ENCODE data around the gene NFE2L1.
"Not testable (repeated sequence)": the region's sequence is repeated elsewhere in the genome, so short reads cannot be mapped to it uniquely, and the experiment has no call there.

NFE2L1 gene

DNA sequence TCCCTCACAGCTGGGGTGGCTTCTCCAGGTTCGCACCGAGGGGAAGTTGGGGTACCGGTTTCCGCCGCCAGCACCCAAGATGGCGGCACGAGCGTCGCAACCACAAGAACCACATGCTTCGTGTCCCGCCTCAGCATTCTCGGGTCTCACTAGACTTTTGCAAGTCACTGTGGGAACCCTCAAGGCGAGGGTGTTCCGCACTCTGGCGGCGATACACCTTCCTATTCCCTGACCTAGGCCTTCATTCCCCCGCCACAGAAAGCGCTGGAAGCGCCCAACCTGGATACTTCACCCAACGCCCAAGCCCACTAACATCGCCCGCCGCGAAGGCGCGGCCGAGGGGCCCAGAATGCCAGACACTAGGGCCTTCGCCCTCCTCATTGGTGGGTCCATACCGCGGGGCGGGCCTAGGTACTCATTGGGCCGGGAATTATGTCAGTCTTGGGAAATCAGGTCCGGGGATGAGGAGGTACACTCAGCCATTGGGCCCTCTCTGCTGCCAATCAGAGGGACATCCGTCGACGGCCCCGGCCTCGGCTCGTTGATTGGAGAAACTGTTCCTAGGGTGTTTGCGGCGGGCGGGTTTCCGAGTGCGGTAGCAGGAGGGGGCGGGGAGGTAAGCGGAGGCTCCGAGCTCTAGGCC, at the start of gene NFE2L1:
Gene NFE2L1, plus strand, starts transcription at position 619 of the 643 bp plus-strand sequence. CDS start 2,760 bp downstream, outside the sequence.
- Mint-ChIP-seq H3K36me3 (ENCODE audit: low read depth) (peaks cover 20% of the 10 kb centered on the region), H3K9me3 (no peaks in the 10 kb centered on the region), H3K27ac (peak within 1 kb of the TSS; percentile 98 to 99 (median 99)), H3K4me1 (peaks cover 60% of the 10 kb centered on the region), H3K27me3 (ENCODE audit: low read depth) (no peaks in the 10 kb centered on the region), H3K4me3 (peak within 1 kb of the TSS; percentile 90 to 97 (median 92))
- TF ChIP-seq, protein P1, sequence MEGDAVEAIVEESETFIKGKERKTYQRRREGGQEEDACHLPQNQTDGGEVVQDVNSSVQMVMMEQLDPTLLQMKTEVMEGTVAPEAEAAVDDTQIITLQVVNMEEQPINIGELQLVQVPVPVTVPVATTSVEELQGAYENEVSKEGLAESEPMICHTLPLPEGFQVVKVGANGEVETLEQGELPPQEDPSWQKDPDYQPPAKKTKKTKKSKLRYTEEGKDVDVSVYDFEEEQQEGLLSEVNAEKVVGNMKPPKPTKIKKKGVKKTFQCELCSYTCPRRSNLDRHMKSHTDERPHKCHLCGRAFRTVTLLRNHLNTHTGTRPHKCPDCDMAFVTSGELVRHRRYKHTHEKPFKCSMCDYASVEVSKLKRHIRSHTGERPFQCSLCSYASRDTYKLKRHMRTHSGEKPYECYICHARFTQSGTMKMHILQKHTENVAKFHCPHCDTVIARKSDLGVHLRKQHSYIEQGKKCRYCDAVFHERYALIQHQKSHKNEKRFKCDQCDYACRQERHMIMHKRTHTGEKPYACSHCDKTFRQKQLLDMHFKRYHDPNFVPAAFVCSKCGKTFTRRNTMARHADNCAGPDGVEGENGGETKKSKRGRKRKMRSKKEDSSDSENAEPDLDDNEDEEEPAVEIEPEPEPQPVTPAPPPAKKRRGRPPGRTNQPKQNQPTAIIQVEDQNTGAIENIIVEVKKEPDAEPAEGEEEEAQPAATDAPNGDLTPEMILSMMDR (IDR thresholded peaks at IDR 0.05; ENCODE audit: unreplicated experiment in 3 of 3), result no peak

GRCh38 chr17:47999582-47999981, 48.6 kb upstream of the NFE2L1 start:
- Mint-ChIP-seq H3K4me3 (no peak overlapping the region), H3K9me3 (no peaks in the 10 kb centered on the region), H3K4me1 (peaks cover 68% of the 10 kb centered on the region), H3K27me3 (ENCODE audit: low read depth) (peaks cover 21% of the 10 kb centered on the region), H3K36me3 (ENCODE audit: low read depth) (no peaks in the 10 kb centered on the region), H3K27ac (peak overlapping the region; percentile 62 to 77 (median 74))
- TF ChIP-seq, protein P1 (IDR thresholded peaks at IDR 0.05; ENCODE audit: unreplicated experiment in 3 of 3), result no peak

- no peak overlapping the region for H3K4me3 Mint-ChIP-seq
- H3K27me3 Mint-ChIP-seq (ENCODE audit: low read depth), result peaks cover 13% of the 10 kb centered on the region
- no peaks in the 10 kb centered on the region for H3K9me3 Mint-ChIP-seq
- TF ChIP-seq, protein P1 (IDR thresholded peaks at IDR 0.05; ENCODE audit: unreplicated experiment in 3 of 3), result no peak
- H3K27ac Mint-ChIP-seq, result peak overlapping the region in 2 of 3 experiments; percentile 71 to 87
- no peaks in the 10 kb centered on the region for H3K36me3 Mint-ChIP-seq (ENCODE audit: low read depth)
- peaks cover 69% of the 10 kb centered on the region for H3K4me1 Mint-ChIP-seq
Observed at GRCh38 chr17:48001197-48001596, 47.0 kb upstream of the NFE2L1 start.

- H3K9me3 Mint-ChIP-seq; H3K36me3 Mint-ChIP-seq (ENCODE audit: low read depth); H3K4me3 Mint-ChIP-seq; H3K27me3 Mint-ChIP-seq (ENCODE audit: low read depth): not testable (repeated sequence)
- Mint-ChIP-seq H3K27ac (peak overlapping the region in 2 of 3 experiments; percentile 71 to 87), H3K4me1 (peaks cover 67% of the 10 kb centered on the region)
Observed at GRCh38 chr17:48001657-48002056, 46.5 kb upstream of the NFE2L1 start.

DNA sequence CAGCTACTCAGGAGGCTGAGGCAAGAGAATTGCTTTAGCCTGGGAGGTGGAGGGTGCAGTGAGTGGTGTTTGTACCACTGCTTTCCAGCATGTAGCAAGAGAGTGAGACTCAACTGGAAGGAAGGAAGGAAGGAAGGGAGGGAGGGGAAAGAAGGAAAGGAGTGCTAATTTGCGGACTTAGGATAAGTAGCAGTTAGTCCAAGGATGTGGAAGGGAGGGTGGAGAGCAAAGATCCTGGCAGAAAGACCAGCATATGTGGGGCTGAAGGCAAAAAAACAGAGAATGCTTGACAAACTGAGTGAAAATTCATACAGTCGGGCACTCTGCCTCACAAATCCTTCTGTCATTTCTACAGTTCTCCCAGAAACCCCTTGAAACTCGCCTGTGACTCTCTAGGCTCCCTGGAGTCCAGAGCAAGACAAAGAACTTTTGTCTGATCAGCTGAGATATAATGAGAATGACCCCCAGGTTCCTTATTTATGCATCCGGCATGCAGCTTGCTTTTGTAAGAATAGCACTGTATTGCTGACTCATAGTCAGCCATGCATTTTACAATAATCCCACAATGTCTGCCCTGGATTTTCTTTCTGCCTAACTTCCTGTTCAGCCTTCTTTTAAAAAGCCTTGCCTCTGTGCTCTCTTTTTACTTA, 45.8 kb upstream of the NFE2L1 start:
- Mint-ChIP-seq H3K4me3 (peak overlapping the region in 2 of 3 experiments; percentile 1 to 2), H3K27me3 (ENCODE audit: low read depth) (peaks cover 10% of the 10 kb centered on the region), H3K4me1 (peaks cover 73% of the 10 kb centered on the region), H3K27ac (peak overlapping the region; percentile 79 to 87 (median 87)), H3K36me3 (ENCODE audit: low read depth) (no peaks in the 10 kb centered on the region), H3K9me3 (no peaks in the 10 kb centered on the region)
- TF ChIP-seq, protein P1 (IDR thresholded peaks at IDR 0.05; ENCODE audit: unreplicated experiment in 3 of 3), result no peak

DNA sequence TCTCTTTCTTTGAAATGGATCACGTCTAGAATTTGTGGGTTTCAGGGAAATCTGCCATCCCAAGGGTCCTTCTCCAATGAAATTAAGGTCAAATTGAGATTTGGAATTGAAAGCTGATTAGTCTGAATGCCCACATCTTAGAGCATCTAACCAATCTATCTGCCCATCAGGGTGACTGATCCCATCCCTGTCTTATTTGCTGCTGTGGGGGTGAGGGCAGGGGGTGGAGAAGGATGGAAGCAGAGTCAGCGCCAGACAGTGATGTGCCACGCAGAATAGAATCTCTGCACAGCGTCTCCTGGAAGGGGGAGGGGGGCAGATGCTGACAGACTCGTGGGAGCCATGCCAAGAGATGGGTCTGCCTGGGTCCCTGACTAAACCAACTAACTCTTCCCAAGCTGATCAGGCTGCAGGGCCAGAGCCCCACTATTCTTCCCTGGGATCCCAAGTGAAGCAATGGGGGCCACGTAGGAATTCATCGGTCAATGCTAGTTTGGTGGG, 45.2 kb upstream of the NFE2L1 start:
- Mint-ChIP-seq H3K27ac (peak overlapping the region; percentile 79 to 87 (median 87)), H3K4me3 (peak overlapping the region in 2 of 3 experiments; percentile 1 to 2), H3K4me1 (peaks cover 67% of the 10 kb centered on the region), H3K36me3 (ENCODE audit: low read depth) (no peaks in the 10 kb centered on the region), H3K27me3 (ENCODE audit: low read depth) (peaks cover 5% of the 10 kb centered on the region), H3K9me3 (no peaks in the 10 kb centered on the region)
- TF ChIP-seq, protein P1 (IDR thresholded peaks at IDR 0.05; ENCODE audit: unreplicated experiment in 3 of 3), result no peak
